ENCODE measurements around the gene SCN4B. TPM values are rescaled to one million over a fixed set of nuclear protein-coding genes. Genes with fewer than 3 reads are reported as not detected.

SCN4B gene
- total RNA-seq, 2 experiments from 2014 or later: 0.72 to 1.1 TPM

DNA sequence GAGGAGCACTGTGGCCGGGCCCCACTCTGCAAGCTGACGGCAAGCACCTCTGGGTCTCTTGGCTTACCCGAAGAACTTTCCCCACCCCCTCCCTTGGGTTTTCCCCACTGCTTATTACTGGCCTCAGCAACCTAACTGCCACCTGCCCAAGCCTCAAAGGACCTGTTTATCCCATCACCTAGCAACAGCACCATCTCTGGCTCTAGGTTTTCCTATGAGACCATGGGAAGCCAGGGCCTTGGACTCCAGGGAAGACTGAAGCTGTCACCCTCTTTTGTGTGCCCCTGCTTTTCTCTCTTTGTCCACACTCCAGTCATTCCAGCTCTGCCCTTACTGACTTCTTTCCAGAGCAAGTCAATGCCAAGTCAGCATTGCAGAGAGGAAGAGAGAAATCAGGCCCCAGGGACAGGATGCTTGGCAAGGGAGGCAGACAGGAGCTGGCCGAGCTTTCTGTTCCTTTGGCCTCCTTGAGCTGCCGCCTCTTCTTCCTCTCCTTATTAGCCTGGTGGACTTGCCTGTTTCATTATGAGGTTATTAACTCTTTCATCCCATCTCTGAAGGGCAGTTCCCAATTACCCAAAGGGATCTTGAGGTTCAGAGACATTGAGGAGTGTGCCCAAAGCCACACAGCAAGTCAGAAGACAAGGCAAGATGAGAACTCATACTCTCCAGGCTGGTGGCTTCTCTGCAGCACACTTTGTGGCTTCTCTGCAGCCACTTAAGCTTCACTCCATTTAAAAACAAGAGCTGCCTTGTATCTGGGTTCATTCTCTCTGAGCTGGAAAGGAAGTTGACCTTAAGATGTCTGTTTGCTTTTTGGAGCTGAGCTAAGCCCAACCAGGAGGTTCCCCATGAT lies 65.5 kb downstream of the SCN4B start, which contains the start of gene SMIM35:
Gene SMIM35 (minus strand): TSS at position 51 of the 856 bp plus-strand sequence. CDS start 206 bp downstream, outside the sequence.
- ATAC-seq: no peak
- ChIA-PET CTCF (interaction anchor here (0.7 to 1.4 kb wide), 3 partner anchors 38 to 229 kb away, joined by 3 read pairs; no protein-coding TSS in a partner anchor), POLR2A (no interaction called here)
- no peaks in the 10 kb centered on the region for H3K36me3 Mint-ChIP-seq (ENCODE audit: low read depth)
- no peaks in the 10 kb centered on the region for H3K27me3 Mint-ChIP-seq
- H3K4me1 Mint-ChIP-seq (ENCODE audit: low read depth): no peaks in the 10 kb centered on the region
- H3K9me3 Mint-ChIP-seq: peaks cover 14% of the 10 kb centered on the region
- no peak within 1 kb of the TSS for H3K4me3 Mint-ChIP-seq
- intact Hi-C loops (cut with micrococcal nuclease): no loop called here
- DNase-seq: no peak
- H3K27ac Mint-ChIP-seq: no peak within 1 kb of the TSS
- TF ChIP-seq CTCF (IDR thresholded peaks at IDR 0.05): no peak

- no peak for ATAC-seq
- H3K27ac Mint-ChIP-seq: no peak overlapping the region
- intact Hi-C loops (cut with micrococcal nuclease): no loop called here
- no peaks in the 10 kb centered on the region for H3K36me3 Mint-ChIP-seq (ENCODE audit: low read depth)
- ChIA-PET POLR2A (no interaction called here), CTCF (interaction anchor here (1.4 kb wide), 1 partner anchor 31 kb away, joined by 3 read pairs; no protein-coding TSS in a partner anchor)
- no peaks in the 10 kb centered on the region for H3K4me1 Mint-ChIP-seq (ENCODE audit: low read depth)
- no peak overlapping the region for H3K4me3 Mint-ChIP-seq
- no peak for DNase-seq
- H3K27me3 Mint-ChIP-seq: no peaks in the 10 kb centered on the region
- TF ChIP-seq CTCF (IDR thresholded peaks at IDR 0.05): no peak
- peaks cover 14% of the 10 kb centered on the region for H3K9me3 Mint-ChIP-seq
These were observed 68.0 kb downstream of the SCN4B start for GRCh38 chr11:118084656-118085055.

DNA sequence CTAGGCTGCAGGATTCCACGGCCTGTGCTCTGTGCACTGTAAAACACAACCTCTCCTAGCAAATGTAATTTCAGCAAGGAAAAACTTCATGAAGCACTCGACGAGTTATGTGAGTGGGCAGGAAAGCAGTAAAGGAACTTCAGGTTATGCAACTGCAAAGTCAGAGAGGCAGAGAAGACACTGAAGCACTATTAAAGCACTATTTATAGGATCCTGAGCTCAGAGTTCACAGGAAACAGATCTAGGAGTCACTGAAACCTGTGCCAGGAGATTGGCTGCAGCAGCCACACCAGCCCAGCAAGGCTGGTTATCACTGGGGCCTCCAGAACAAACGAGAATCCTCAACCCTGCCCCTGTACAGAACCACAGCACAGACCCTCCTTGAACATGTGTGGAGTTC lies 68.4 kb downstream of the SCN4B start:
- Mint-ChIP-seq H3K9me3 (peaks cover 14% of the 10 kb centered on the region), H3K4me3 (no peak overlapping the region), H3K27ac (no peak overlapping the region), H3K27me3 (no peaks in the 10 kb centered on the region), H3K36me3 (ENCODE audit: low read depth) (no peaks in the 10 kb centered on the region), H3K4me1 (ENCODE audit: low read depth) (no peaks in the 10 kb centered on the region)
- ChIA-PET CTCF (interaction anchor here (2.3 kb wide), 1 partner anchor 31 kb away, joined by 10 read pairs; no protein-coding TSS in a partner anchor), POLR2A (no interaction called here)
- DNase-seq (no peak), ATAC-seq (no peak)
- intact Hi-C loops (cut with micrococcal nuclease): no loop called here
- no peak for TF ChIP-seq CTCF (IDR thresholded peaks at IDR 0.05)

Other genes with a start within 250 kb of the SCN4B start
- gene TMPRSS13, start 223.4 kb downstream of the SCN4B start, total RNA-seq: 1 to 10 TPM; 3.5 to 4.7 TPM
- 10 to 100 TPM; 73.3 to 80.9 TPM for gene IL10RA, start 166.4 kb downstream of the SCN4B start, total RNA-seq
- gene TMPRSS4, start 75.7 kb downstream of the SCN4B start, total RNA-seq: not detected
- gene SMIM35, start 65.9 kb downstream of the SCN4B start, total RNA-seq: under 1 TPM; 0.27 to 0.32 TPM
- gene SCN2B, start 23.8 kb upstream of the SCN4B start, total RNA-seq: not detected
- gene JAML, start 72.2 kb upstream of the SCN4B start, total RNA-seq: 100 to 1,000 TPM; 236 to 251 TPM
- gene MPZL3, start 99.5 kb upstream of the SCN4B start, total RNA-seq: 10 to 100 TPM; 51.1 to 51.7 TPM
- 10 to 100 TPM; 26.2 to 31.0 TPM for gene MPZL2, start 111.5 kb upstream of the SCN4B start, total RNA-seq
- gene CD3E, start 151.9 kb upstream of the SCN4B start, total RNA-seq: 100 to 1,000 TPM; 372 to 387 TPM
- gene CD3D, start 189.9 kb upstream of the SCN4B start, total RNA-seq: 100 to 1,000 TPM; 316 to 325 TPM
- gene CD3G, start 191.5 kb upstream of the SCN4B start, total RNA-seq: 100 to 1,000 TPM; 116 to 118 TPM
- 10 to 100 TPM; 40.2 to 40.5 TPM for gene UBE4A, start 206.8 kb upstream of the SCN4B start, total RNA-seq
- gene ATP5MG, start 248.8 kb upstream of the SCN4B start, total RNA-seq: 100 to 1,000 TPM; 237 to 249 TPM

All from activated CD8-positive, alpha-beta T cell treated with anti-CD3 and anti-CD28 coated beads for 36 hours (primary cell).